Measurements from ENCODE around the gene GRK5. TPM values are rescaled to one million over a fixed set of nuclear protein-coding genes. Genes with fewer than 3 reads are reported as not detected.

The GRK5 gene
- total RNA-seq, 4 donors from 2014 or later: 9.2 to 27.3 (median 15.0) TPM

- Histone ChIP-seq H3K9me3 (no peaks in the 10 kb centered on the region), H3K4me1 (peaks cover 0 to 14% of the 10 kb centered on the region in 2 donors), H3K4me3 (replicated peaks in 1 of 3) (no peak overlapping the region), H3K27ac (peak overlapping the region in 1 of 3 donors; percentile 4), H3K27me3 (no peaks in the 10 kb centered on the region), H3K36me3 (no peaks in the 10 kb centered on the region)
- TF ChIP-seq POLR2A (IDR thresholded peaks at IDR 0.05) (no peak), CTCF (IDR thresholded peaks at IDR 0.05) (no peak)
- WGBS, 2 donors: 81 to 89% methylated on average over 3 of the region's 3 CpGs
- no peak for DNase-seq
- intact Hi-C loops (cut with DNase I): no loop called here
These were observed 117.8 kb downstream of the GRK5 start for GRCh38 chr10:119325131-119325530.

GRCh38 chr10:119326167-119326566 is 118.8 kb downstream of the GRK5 start:
- TF ChIP-seq POLR2A (IDR thresholded peaks at IDR 0.05) (no peak), CTCF (IDR thresholded peaks at IDR 0.05) (no peak)
- H3K4me3 ChIP-seq (replicated peaks in 1 of 3): no peak overlapping the region
- no peak for DNase-seq
- H3K9me3 ChIP-seq: no peaks in the 10 kb centered on the region
- H3K36me3 ChIP-seq: no peaks in the 10 kb centered on the region
- intact Hi-C loops (cut with DNase I): no loop called here
- H3K27ac ChIP-seq: no peak overlapping the region
- H3K4me1 ChIP-seq: peaks cover 0 to 11% of the 10 kb centered on the region in 2 donors
- no peaks in the 10 kb centered on the region for H3K27me3 ChIP-seq
- 90 to 96% methylated on average over 5 to 10 of the region's 10 CpGs for WGBS, 2 donors

- Histone ChIP-seq H3K27ac (no peak overlapping the region), H3K4me1 (peaks cover 0 to 11% of the 10 kb centered on the region in 2 donors), H3K4me3 (replicated peaks in 1 of 3) (no peak overlapping the region), H3K36me3 (no peaks in the 10 kb centered on the region), H3K27me3 (no peaks in the 10 kb centered on the region), H3K9me3 (no peaks in the 10 kb centered on the region)
- WGBS, 2 donors: 93 to 95% methylated on average over 7 to 10 of the region's 14 CpGs
- intact Hi-C loops (cut with DNase I): no loop called here
- DNase-seq: no peak
- no peak for TF ChIP-seq CTCF (IDR thresholded peaks at IDR 0.05)
- no peak for TF ChIP-seq POLR2A (IDR thresholded peaks at IDR 0.05)
These were observed 119.8 kb downstream of the GRK5 start for GRCh38 chr10:119327096-119327745.

GRCh38 chr10:119328223-119328622 is 120.9 kb downstream of the GRK5 start:
- Histone ChIP-seq H3K4me3 (replicated peaks in 1 of 3) (no peak overlapping the region), H3K27me3 (no peaks in the 10 kb centered on the region), H3K27ac (no peak overlapping the region), H3K4me1 (peaks cover 0 to 14% of the 10 kb centered on the region in 2 donors), H3K9me3 (no peaks in the 10 kb centered on the region), H3K36me3 (no peaks in the 10 kb centered on the region)
- intact Hi-C loops (cut with DNase I): no loop called here
- no peak for TF ChIP-seq CTCF (IDR thresholded peaks at IDR 0.05)
- TF ChIP-seq POLR2A (IDR thresholded peaks at IDR 0.05): no peak
- WGBS, 2 donors: 90 to 95% methylated on average over 2 of the region's 2 CpGs
- DNase-seq: no peak

- H3K9me3 ChIP-seq: no peaks in the 10 kb centered on the region
- 90 to 94% methylated on average over 5 of the region's 5 CpGs for WGBS, 2 donors
- H3K36me3 ChIP-seq: no peaks in the 10 kb centered on the region
- no peak for TF ChIP-seq POLR2A (IDR thresholded peaks at IDR 0.05)
- no peak for DNase-seq
- H3K27me3 ChIP-seq: no peaks in the 10 kb centered on the region
- intact Hi-C loops (cut with DNase I): no loop called here
- peaks cover 8 to 23% of the 10 kb centered on the region in 2 donors for H3K4me1 ChIP-seq
- no peak overlapping the region for H3K4me3 ChIP-seq (replicated peaks in 1 of 3)
- no peak overlapping the region for H3K27ac ChIP-seq
These were observed 123.0 kb downstream of the GRK5 start for GRCh38 chr10:119330342-119330741.

Data from thyroid gland (tissue), 4 donors.